ENCODE measurements around the gene PRKAR2A.

- TF ChIP-seq POLR2A (IDR thresholded peaks at IDR 0.05) (no peak), CTCF (IDR thresholded peaks at IDR 0.05) (no peak)
Measured at GRCh38 chr3:48789665-48790064, 58.0 kb downstream of the PRKAR2A start.
